Fibroblast of mammary gland (primary cell): ENCODE results near the gene LBP.
A peak's percentile ranks its signal among the peaks of the same experiment; 100 is the strongest.

ENCODE experiments used
- DNase-seq: peaks from one replicate; pipeline ENCODE4 v3.0.0-alpha.2; 2010; ENCODE audit warnings: low read depth
- H3K4me3 ChIP-seq: 2 replicates; pipeline ENCODE4 v1.5.1; 2011; ENCODE audit warnings: low read depth, mild to moderate bottlenecking, low read length, moderate library complexity; ENCODE audit not compliant: control insufficient read depth
- CTCF ChIP-seq: conservative IDR thresholded peaks from 2 replicates; pipeline ENCODE4 v1.5.1; 2011; ENCODE audit warnings: low read depth, low read length, inconsistent platforms; ENCODE audit not compliant: control insufficient read depth, insufficient read depth

Gene LBP

DNA sequence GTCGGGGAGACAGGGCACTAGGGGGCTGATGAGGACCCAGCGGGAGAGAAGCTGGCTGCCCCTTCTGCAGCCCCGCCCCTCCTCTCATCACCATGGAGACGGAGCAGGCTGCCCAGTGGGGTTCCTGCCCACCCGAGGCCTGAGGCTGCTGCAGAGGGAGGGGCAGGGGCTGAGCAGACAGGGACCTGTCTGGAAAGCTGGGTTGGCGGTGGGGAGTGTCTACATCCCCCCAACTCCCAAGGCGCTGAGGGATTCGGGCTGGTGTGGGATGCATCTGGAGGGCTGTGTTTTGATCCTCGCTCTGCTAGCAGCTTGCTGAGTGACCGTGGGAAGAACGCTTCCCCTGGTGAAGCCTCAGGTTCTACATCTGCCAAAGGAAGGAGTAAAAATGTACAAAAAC lies 43.5 kb upstream of the LBP start:
- no peak for DNase-seq
- no peak overlapping the region for H3K4me3 ChIP-seq
- no peak for TF ChIP-seq CTCF

GRCh38 chr20:38303908-38304379 lies 42.3 kb upstream of the LBP start, which contains the start of gene BPI:
Gene BPI (plus strand): TSS chr20:38304156. CDS start chr20:38304224, 68 bp downstream.
- DNase-seq: no peak
- TF ChIP-seq CTCF: no peak

DNA sequence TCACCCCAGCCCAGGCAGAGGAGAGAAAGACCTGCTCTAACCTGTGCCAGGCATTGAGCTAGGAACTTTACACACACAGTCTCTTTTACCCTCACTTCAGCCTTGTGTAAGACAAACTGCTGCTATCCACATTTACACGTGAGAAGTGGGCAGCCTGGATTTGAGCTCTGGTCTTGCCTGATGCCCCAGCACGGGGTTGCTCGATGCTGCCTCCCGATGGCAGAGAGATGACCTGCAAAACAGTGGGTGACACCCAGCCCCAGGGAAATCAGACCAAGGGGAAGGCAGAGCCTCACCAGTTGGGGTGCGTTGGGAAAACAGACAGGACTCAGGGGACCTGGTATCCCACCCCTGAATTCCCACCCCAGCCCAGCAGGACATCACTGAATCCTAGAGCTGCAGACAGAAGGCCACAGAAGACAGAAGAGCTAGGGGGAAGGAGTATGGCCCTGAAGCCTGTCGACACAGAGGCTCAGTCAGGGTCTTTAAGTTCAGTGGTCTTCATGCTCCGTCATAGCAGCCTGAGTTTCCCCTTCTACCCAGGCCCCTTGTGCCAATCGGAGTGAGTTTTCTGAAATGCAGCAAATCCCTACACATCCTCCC lies 41.3 kb upstream of the LBP start:
- H3K4me3 ChIP-seq: no peak overlapping the region
- peak; percentile 44 for DNase-seq
- peak; percentile 62 for TF ChIP-seq CTCF

More at GRCh38 chr20:38303908-38304379, 42.3 kb upstream of the LBP start, which contains the start of gene BPI:
- H3K4me3 ChIP-seq: no peak within 1 kb of the TSS

DNA sequence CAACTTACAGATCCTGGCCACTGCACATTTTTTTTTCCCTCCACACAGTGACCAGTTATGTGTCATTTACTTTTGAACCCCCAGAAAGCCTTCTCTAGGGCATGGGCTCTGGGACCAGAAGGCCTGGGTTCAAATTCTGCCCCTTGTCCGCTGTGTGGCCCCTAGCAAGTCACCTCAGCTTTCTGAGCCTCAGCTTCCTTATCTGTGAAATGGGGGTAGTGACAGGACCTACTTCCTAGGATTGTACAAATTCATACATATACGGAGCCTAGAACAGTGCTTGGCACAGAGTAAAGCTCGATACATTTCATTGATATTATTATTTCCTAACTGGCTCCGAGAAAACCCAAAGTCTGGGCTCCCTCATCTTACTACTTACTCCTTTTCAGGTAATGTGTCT lies 40.7 kb upstream of the LBP start:
- no peak for DNase-seq
- H3K4me3 ChIP-seq: no peak overlapping the region
- no peak for TF ChIP-seq CTCF

GRCh38 chr20:38306379-38306778 lies 39.9 kb upstream of the LBP start:
- H3K4me3 ChIP-seq: no peak overlapping the region
- no peak for DNase-seq
- TF ChIP-seq CTCF: no peak

DNA sequence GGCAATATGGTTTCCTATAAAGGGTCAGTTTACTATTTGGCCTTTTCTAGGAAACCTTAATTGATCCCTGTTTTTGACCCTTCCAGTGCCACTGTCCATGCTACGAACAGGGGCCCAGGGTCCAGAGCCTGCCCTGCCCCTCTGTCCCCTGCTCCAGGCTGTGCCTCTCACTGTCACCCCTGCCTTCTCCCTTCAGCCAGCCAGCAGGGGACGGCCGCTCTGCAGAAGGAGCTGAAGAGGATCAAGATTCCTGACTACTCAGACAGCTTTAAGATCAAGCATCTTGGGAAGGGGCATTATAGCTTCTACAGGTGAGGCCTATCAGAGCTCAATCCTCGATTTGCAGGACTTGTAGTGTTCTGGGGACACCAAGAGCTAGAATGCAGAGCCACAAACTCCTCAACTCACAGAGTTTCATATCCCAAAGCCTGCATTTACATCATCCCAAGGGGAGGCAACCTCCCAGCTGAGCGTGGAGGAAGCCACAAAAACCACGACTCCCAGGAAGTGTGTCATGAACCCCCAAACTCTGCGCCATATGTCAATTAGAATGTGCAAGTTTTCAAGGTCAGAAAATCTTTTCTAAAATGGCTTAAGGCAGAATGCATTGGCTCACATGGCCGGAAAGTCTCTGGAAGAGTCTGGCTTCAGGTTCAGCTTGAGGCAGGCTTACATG lies 38.8 kb upstream of the LBP start:
- no peak for TF ChIP-seq CTCF
- H3K4me3 ChIP-seq: no peak overlapping the region
- peak; percentile 74 for DNase-seq
